H4 (cell line): Measurements from ENCODE around the gene RSL1D1. TPM values are rescaled to one million over a fixed set of nuclear protein-coding genes. Genes with fewer than 3 reads are reported as not detected.

Experiments used
- DNase-seq: peaks from one replicate; pipeline ENCODE4 v3.0.0-alpha.2; 2015; ENCODE audit warnings: low spot score
- total RNA-seq: library from RNA; depleted of rRNA; stranded (reverse); fragments of >200 nt; shearing (Covaris generic); gene quantifications from 2 replicates; pipeline ENCODE4 v1.2.3, GENCODE V29; 2014; rRNA removed

The RSL1D1 gene
- total RNA-seq = 242 and 250 TPM in 2 replicates

DNA sequence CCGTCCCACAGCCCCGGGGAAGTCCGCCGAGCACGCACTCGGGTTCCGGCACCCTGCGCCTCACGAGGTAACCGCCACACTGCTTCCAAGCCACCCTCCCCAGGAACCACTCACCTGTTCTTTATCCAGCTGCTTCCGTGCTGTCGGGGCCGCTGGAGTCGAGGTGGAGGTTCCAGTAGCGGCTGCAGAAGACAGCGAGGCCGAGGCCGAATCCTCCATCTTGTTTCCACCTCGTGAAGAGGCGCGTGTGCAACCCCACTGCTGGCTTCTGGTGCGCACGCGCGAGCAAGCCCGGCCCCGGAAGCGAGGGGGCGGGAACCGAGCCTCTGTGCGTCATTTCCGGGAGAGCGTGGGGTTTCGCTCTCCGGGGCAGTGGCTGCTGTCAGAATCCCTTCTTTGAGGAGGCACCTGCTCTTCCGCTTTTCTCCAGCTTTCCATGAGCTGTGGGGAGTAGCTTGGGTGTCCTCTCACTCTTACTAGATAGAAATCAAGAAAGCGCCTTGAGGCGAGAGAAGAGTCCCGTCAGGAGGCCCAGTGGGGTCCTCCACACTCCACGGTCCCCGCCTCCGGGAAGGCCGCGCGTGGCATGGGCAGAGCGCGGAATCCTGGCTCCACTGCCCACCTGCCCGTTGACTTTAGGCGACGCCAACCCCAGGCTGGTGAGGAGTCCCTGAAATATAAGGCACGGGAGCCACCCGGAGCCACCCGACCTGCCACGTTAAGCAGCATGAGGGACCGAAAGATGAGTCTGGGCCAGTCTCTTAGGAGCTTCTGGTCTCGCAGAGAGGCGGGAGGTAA is at the start of gene RSL1D1:
RSL1D1 (minus strand) TSS at position 249 of the 798 bp plus-strand sequence; CDS start at position 219, 30 bp downstream.
- peak; percentile 87 for DNase-seq

DNA sequence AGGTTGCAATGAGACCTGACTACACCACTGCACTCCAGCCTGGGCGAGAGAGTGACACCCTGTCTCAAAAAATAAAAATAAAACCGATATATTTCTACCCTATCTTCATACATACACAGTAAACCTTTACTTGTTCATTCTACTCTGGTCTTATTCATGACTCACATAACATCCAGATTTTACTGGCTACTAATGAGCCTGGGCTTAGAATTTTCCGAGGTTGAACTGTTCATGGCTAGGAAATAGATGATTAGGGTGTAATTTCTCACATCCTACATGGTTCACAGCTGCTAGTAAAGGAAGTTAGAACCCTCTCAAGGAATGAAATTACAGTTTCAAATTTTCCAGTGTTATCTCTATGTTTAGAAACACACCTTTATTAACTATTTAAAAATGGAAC is 49.7 kb upstream of the RSL1D1 start:
- no peak for DNase-seq

DNA sequence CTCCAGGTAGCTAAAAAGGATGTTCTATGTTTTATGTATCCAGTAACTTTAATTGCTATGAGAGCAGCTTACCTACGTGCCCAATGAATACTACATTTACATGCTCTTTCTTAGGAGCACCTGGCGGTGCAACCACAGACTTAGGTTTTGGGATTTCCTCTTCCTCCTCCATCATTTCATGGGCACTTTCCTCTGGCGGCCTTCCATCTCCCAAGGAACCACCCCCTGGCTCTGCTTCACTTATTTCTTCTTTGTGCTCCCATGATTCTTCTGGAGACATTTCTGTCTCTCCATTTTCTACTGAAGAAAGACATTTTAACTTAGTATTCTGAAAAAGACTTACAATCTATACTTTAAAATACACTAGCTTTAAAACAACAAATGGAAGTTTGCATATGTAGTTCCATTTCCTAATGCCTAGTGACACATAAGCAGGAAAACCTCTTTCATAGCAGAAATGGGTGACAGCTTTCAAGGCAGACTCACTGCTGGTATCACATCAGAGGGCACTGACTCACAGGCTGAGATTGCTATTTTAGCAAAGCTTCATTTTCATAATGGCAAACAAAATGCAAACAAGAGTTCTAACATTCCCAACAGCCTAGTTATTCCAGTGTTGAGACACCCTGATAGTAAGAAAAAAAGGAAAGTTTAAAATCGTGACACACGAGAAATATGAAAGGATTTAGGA is 45.3 kb upstream of the RSL1D1 start:
- DNase-seq = no peak

DNA sequence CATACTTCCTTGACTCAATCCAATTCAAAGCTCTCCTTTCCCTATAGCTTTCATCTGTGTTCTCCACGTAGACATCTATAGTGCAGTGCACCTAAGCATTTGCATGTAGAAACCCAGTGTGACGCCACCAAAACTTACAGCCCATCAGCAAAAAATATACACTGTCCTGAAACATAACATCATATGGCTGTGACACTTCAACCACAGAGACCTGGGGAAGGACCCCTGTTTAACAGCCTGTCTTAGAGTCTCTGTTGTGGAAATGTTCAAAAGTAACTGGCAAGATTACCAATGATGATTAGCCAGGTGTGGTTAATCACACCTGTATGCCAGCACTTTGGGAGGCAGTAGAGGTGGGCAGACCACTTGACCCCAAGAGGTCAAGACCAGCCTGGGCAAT is 42.2 kb upstream of the RSL1D1 start:
- DNase-seq = no peak

DNA sequence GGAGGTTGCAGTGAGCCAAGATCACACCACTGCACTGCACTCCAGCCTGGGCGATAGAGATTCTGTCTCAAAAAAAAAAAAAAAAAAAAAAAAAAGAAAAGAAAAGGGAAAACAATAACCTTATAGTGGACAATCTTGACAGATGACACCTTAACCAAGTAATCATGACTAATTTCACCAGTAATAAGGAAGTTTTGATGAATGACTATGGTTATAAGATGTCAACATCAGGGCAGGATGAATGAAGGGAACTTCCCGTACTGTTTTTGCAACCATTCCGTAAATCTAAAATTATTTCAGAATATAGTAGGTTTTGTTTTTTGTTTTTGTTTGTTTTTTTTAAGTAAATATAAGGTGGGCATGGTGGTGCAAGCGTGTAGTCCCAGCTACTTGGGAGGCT is 41.4 kb upstream of the RSL1D1 start:
- no peak for DNase-seq

DNA sequence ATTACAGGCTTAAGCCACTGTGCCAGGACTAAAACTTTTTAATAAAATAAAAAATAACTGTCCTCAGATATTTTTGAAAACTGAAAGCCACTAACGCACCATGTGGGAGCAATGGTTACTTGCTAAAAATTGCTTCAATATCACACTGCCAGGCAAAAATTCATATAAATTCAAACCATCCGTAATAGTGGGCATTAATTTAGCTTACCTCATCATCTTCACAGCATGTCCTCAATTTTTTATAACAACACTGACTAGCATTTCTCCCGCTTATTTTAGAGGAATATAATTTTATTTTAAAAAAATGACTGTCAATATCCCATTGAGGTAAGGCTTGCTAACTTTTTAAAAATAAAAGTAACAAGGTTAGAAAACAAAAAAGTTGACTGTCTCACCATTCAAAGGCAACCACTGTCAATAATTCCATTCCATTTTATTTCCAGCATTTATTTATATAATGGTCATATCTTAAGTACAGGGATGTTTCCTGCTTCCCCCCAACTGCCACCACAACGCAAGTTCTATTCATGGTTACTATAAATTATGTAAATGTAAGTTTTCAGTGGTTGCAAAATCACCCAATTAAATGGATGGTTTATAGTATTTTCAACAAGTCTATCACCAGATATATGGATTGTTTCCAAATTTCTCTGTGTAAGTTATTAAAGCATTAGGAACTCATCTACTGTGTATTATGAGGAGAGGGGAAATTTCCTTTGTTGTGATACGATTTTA is 39.1 kb upstream of the RSL1D1 start:
- DNase-seq = no peak

DNA sequence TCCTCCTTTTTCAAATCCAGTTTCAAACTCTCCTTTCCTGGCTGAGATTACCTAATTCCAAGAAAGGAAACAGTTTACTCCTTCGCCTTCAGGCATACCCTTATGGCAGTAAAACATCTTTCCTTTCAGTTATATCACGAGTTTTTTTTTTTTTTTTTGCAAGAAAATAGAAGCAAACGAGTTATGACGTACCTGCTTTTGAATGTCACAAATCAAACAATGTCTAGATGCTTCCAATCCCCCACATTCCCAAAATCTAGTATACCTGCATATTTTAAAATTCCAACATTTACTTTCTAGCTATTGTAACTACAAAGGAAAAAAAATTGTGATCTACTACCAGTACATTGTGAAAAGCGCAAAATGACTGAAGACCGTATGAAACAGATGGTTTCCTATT is 35.5 kb upstream of the RSL1D1 start:
- DNase-seq = no peak

DNA sequence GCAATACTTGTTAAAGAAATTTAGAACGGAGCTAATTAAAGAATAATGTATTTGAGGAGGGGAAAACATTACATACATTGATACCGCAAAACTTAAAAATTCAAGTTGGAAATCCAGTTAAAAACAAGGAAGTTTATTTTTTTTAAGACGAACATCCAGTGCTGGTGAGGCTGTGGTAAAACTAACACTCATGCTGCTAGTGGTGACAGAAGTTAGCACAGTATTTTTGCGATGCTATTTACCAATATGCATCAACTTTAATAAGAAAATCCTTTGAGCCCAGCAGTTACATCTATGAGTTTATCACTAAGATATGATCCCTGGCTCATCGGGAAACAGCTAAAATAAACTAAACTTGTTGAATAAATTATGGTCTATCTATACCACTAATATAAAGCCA is 32.7 kb upstream of the RSL1D1 start:
- DNase-seq = no peak

DNA sequence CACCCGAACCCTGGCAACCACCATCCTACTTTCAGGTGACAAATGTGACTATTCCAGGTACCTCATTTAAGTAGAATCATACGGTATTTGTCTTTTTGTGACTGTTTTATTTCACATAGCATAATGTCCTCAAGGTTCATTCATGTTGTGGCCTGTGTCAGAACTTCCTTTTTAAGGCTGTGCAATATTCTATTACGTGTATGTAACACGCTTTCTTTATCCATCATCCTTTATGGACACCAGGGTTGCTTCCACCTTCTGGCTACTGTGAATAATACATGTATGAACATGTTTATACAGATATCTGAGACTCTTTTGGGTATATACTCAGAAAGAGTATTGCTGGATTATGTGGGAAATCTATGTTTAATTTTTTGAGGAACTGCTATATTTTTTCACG is 28.7 kb upstream of the RSL1D1 start:
- DNase-seq = no peak

DNA sequence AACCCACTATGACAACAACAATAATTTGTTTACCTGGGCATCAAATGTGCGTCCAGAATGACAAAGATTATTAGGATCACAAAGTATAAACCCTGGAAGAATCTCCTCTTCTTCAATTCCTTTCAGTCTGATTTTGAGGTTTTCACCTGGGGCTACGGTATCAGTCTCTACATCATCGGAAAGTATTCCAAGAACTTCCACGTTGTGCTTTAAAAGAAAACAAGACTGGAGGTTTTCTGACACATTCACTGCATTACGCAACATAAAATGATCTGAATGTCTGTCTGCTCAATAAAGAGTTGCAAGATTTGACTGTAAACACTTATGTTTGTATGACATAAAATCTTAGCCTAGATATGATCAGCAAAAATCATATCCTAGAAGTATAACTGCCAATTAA is 26.0 kb upstream of the RSL1D1 start:
- DNase-seq = no peak

DNA sequence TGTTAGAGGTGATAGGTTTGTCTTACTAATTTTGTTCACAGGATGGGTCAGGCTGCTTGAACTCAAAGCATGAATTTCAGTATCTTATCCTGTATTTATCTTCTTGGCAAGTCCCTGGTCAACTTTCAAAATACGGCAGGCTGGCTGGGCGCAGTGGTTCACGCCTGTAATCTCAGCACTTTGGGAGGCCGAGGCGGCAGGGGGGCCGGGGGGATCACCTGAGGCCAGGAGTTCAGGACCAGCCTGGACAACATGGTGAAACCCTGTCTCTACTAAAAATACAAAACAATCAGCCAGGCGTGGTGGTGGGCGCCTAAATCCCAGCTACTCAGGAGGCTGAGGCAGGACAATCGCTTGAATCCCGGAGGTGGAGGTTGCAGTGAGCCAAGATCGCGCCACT is 25.0 kb upstream of the RSL1D1 start:
- DNase-seq = no peak

DNA sequence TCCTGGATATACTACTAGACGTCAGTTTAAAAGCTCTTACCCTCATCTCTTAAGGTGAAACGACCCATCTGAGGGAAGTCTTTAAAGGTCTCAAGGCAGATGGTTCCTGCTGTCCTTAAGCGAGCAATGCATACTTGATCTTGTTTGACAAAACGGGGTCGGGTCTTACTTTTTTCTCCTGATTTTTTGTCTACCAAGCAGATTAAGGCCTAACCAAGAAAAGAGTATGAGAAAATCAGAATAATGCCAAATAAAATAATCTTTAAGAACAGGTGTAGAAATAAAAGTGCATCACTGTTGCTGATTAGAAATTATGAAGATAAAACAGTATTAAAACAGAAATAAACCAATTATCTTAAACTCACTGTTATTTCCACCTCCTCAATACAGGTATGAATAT is 24.4 kb upstream of the RSL1D1 start:
- no peak for DNase-seq

DNA sequence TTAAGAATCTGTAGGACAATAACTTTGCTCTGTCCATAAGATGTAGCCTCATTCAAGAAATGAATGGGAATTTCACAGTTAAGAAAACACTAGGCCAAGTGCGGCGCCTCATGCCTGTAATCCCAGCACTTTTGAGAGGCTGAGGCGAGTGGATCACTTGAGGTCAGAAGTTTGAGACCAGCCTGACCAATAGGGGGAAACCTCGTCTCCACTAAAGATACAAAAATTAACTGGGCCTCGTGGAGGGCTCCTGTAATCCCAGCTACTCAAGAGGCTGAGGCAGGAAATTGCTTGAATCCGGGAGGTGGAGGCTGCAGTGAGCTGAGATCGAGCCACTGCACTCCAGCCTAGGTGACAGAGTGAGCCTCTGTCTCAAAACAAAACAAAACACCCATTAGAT is 19.9 kb upstream of the RSL1D1 start:
- no peak for DNase-seq

DNA sequence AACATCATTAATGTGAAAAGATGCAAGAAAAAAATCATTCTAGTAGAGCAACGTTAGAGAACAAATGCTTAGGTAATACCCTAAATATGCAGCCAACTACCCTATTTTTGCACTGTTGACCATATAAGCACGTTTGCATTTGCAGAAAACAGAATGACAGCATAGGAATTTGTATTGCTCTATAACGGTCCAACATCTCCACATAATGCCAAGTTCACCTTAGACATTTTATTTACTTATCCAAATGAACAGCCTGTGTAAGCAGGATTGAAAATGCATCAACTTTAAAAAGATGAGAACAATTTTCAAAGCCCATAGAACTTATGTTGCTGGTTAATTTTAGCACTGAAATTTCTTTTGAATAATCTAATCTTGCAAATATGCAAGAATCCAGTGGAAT is 19.1 kb upstream of the RSL1D1 start:
- DNase-seq = no peak

DNA sequence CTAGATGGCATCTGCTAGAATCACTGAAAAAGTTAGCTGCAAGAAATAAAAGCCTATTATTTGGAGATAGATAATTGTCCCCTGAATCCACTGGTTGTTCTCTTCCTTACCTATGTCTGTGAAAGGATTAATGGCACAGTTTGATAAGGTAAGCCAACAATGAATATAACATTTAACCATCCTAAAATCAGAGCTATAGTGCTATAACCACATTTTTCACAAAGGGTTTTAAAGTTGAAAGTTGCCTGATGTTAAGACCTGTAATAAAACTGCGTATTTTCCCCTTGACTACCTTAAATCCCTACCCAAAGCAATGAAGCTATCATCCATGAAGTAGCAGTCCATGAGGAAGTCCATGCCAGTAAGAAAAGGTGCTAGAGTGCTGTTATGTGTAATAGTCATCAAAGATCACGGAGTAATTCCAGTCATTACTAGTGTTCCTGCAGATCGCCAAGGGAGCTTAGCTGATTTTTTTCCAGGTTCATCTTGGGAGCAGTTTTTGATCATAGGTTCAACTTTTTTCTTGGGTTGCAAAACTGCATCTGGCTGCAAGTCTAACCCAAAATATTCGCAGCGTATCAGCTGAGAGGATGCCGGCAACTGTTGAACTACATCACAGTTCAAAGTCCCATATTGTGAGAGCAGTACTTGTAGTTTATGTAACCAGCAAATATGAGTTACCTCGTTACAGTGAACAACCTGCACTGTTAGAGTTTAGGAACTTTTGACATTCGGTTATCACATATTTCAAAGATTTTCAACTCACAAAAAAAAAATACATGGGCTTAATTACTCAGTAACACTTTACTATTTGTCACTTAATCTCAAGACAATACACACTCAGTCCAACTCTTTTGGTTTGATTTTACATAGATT is 18.2 kb upstream of the RSL1D1 start:
- no peak for DNase-seq

DNA sequence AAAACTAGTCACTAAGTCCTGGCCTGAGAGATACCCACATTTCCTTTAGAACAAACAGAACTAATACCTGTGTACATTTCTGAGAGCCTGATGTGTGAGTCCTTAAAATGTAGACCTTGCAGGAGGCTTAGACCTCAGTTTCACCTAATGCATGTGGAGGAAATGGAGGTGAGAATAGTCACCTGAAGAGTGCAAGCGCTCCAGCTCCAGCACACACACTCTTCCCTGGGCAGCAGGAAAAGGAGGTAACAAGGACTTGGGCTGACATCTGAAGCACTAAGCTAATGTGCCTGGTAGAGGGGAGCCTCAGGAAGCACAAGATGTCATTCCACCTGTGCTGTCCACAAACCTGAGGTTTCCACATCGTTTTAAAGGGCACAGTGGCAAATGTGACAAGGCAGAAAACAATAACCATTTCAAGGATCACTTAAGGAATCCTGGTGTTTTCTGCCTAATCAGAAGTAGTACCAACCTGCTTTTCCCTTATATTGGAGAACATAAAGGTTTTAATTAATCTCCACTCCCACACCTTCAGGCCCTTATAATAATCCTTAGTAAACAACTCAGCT is 17.2 kb upstream of the RSL1D1 start:
- DNase-seq = no peak

DNA sequence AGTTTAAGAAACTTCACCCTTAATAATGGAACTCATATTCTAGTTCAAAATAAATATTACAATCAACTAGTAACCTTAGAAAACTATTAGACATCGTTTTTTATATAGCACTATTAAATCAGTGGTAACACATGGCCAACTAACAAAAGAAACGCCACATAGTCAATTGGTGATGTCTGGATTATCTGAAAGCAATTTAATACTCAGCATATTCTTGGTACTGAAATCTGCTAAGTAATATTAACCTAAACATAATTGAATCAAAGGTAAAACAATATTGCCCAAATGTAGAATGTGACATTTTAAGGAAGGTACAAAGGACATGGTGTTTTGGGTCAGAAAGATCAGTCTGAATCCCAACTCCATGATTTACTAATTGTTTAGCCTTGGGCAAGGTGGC is 11.1 kb upstream of the RSL1D1 start:
- DNase-seq = no peak

DNA sequence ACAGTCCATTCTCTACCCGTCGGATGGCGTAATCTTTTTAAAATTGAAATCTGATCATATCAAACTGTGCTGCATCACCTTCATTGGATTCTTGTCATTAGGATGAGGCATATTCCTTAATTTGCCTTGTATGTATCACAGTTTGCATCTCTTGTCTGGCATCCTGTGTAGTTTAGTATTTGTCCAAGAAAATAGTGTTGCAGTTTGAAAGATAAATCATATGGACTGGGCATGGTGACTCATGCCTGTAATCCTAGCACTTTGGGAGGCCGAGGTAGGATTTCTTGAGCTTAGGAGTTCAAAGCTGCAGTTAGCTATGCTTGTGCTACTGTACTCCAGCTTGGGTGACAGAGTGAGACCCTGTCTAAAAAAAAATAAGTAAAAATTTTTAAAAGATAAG is 5.8 kb upstream of the RSL1D1 start:
- DNase-seq = no peak

DNA sequence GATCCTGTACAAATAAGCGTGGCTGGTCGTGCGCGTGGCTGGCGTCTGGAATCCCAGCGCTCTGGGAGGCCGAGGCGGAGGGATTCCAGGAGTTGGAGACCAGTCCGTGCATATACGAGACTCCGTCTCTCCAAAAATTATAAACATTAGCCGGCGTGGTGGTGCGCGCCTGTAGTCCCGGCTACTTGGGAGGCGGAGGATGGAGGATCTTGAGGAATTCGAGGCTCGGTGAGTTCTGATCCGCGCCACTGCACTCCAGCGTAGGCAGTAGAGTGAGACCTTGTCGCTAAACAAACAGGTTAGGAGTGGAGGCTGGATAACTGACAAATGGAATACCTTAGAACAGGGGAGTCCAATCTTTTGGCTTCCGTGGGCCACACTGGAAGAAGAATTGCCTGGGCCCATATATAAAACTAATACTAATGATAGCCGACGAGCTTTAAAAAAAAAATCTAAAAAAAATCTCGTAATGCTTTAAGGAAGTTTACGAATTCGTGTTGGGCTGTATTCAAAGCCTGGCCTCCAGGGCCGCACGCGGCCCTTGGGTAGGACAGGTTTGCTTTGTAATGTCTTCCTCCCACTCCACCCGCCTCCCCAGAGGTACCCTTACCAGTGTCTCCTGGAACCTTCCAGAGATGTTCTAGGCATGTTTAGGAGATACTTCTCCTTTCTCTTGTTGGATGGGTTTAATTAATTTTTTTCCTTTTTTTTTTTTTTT is 909 bp upstream of the RSL1D1 start:
- no peak for DNase-seq

DNA sequence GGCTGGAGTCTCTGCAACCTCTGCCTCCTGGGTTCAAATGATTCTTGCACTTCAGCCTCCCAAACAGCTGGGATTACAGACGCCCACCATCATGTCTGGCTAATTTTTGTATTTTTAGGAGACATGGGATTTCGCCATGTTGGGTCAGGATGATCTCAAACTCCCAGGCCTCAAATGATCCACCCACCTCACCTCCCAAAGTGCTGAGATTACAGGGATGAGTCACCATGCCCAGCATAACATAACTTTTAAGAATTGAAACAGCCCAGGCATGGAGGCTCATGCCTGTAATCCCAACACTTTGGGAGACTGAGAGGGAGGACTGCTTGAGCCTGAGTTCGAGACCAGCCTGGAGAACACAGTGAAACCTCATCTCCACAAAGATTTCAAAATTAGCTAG is 2.5 kb downstream of the RSL1D1 start:
- no peak for DNase-seq

DNA sequence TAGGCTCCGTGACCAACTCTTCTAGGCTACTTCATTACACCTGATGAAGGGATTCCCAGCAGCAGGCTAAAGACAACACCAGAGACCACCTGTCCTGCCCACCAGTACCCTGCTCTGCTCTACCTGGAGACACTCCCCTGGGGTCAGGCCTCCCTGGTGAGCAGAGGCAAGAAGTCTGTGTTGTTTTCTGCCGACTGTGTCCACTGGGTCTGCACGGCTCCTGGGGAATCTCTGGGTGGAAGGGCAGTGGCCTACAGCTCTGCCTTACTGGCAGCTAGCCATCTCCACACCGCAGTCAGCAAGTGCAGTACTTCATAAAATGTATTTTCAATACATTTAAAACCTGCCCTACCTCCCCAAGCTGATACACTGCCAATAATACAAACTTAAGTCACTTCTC is 6.8 kb downstream of the RSL1D1 start:
- DNase-seq = no peak
